HG02623 (cell line): Measurements from ENCODE around the gene HIP1.
"Not testable (repeated sequence)": the region's sequence is repeated elsewhere in the genome, so short reads cannot be mapped to it uniquely, and the experiment has no call there.

Experiments used
- ATAC-seq: cut with Tn5 transposase; IDR thresholded peaks from one replicate; pipeline ENCODE4 v1.9.1; 2021; ENCODE audit warnings: moderate library complexity; ENCODE audit not compliant: unreplicated experiment

The HIP1 gene

GRCh38 chr7:75687246-75688088 lies 51.3 kb downstream of the HIP1 start:
- no peak for ATAC-seq

GRCh38 chr7:75686551-75686950 lies 52.2 kb downstream of the HIP1 start:
- no peak for ATAC-seq

- ATAC-seq, result not testable (repeated sequence)
Measured at GRCh38 chr7:75682052-75682451, 56.7 kb downstream of the HIP1 start.

- ATAC-seq, result no peak
Measured at GRCh38 chr7:75679060-75679459, 59.7 kb downstream of the HIP1 start.

- no peak for ATAC-seq
Measured at GRCh38 chr7:75669579-75669978, 69.2 kb downstream of the HIP1 start.

GRCh38 chr7:75667938-75668337 lies 70.8 kb downstream of the HIP1 start:
- ATAC-seq, result no peak

GRCh38 chr7:75663302-75663907 lies 75.3 kb downstream of the HIP1 start:
- peak; percentile 35 for ATAC-seq

GRCh38 chr7:75662579-75663301 lies 76.0 kb downstream of the HIP1 start:
- ATAC-seq, result peak; percentile 73

GRCh38 chr7:75660566-75661215 lies 78.0 kb downstream of the HIP1 start:
- ATAC-seq, result no peak

- ATAC-seq, result no peak
Measured at GRCh38 chr7:75658802-75659201, 79.9 kb downstream of the HIP1 start.

- ATAC-seq, result no peak
Measured at GRCh38 chr7:75658369-75658768, 80.4 kb downstream of the HIP1 start.

- no peak for ATAC-seq
Measured at GRCh38 chr7:75657866-75658265, 80.9 kb downstream of the HIP1 start.

GRCh38 chr7:75656740-75657139 lies 82.0 kb downstream of the HIP1 start:
- ATAC-seq, result no peak

GRCh38 chr7:75655536-75655935 lies 83.2 kb downstream of the HIP1 start:
- ATAC-seq, result no peak

- no peak for ATAC-seq
Measured at GRCh38 chr7:75654855-75655254, 83.9 kb downstream of the HIP1 start.

- ATAC-seq, result no peak
Measured at GRCh38 chr7:75653651-75654050, 85.1 kb downstream of the HIP1 start.

GRCh38 chr7:75652788-75653187 lies 86.0 kb downstream of the HIP1 start:
- ATAC-seq, result no peak

GRCh38 chr7:75650681-75651080 lies 88.1 kb downstream of the HIP1 start:
- ATAC-seq, result no peak

GRCh38 chr7:75650062-75650461 lies 88.7 kb downstream of the HIP1 start:
- no peak for ATAC-seq

GRCh38 chr7:75649462-75649861 lies 89.3 kb downstream of the HIP1 start:
- no peak for ATAC-seq

GRCh38 chr7:75647709-75648438 lies 90.9 kb downstream of the HIP1 start:
- ATAC-seq, result no peak
